NCI-H69 (cell line): ENCODE data around the gene F2RL3.
"Not testable (repeated sequence)": the region's sequence is repeated elsewhere in the genome, so short reads cannot be mapped to it uniquely, and the experiment has no call there.

Source experiments
- DNase-seq: peaks from one replicate; lab custom pipeline; 2025; lab: John Stamatoyannopoulos, UW

F2RL3 gene

DNA sequence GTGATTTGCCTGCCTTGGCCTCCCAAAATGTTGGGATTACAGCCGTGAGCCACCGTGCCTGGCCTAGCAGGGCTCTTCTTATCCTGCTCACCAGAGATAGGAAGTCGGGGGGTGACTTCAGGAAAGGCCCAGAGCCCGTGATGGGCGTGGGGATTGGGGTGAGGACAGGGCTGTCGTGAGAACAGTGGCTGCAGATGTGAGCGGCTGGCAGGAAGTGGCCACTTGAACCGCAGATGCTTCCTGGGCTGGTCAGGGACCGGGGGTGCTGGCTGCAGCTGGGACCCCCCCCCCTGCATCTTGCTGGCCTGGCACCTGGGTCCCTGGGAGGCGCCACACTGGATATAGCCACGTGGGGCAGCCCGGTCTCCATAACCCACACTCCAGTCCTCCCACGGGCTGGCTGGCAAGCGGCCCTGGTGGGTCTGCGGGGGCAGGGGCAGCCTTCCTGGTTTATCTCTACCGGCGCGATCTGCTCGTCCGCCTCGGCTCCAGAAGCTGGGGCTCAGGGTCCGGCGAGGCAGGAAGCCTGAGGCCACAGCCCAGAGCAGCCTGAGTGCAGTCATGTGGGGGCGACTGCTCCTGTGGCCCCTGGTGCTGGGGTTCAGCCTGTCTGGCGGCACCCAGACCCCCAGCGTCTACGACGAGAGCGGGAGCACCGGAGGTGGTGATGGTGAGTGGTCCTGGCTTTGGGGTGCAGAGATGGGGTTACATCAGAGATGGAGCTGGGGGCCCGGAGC is at the start of gene F2RL3:
F2RL3 (plus strand) TSS at position 371 of the 737 bp plus-strand sequence; CDS start at position 562, 191 bp downstream.
- DNase-seq, result no peak

DNA sequence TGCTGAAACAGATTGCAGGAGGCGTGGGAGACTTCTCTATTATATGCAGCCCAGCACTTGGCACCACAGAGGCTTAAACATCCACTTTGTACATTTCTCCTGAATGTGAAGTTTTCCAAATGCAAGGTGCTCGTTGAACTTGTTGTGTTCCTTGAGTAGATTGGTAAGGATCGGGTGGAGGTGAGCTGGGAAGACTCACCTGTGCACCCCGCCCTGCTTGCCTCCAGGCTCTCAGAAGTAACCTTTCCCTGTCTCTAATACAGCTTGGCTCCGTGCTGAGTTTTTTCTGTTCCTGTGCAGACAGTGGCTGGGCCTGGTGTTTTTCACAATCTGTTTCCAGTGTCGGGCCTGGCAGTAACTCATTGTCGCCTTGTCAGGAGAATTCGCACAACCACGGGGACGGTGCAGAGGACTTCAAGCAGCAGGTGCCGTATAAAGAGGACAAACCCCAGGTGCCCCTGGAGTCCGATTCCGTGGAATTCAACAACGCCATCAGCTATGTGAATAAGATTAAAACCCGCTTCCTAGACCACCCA is 47.3 kb upstream of the F2RL3 start:
- DNase-seq, result no peak

DNA sequence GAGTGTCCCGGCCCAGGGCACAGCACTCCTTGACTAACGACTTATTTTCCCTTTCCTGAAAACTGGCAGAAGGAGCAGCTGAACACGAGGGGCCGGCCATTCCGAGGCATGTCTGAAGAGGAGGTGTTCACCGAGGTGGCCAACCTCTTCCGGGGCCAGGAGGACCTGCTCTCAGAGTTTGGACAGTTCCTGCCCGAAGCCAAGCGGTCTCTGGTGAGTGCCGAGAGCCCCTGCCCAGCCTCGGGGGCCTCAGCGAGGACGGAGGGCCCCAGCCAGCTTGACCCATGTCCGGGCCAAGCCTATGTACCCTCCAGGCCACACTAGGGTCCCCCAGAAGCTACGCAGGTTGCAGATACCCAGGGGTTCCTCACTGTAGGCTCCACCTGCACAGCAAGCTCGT is 41.9 kb upstream of the F2RL3 start:
- DNase-seq, result no peak

DNA sequence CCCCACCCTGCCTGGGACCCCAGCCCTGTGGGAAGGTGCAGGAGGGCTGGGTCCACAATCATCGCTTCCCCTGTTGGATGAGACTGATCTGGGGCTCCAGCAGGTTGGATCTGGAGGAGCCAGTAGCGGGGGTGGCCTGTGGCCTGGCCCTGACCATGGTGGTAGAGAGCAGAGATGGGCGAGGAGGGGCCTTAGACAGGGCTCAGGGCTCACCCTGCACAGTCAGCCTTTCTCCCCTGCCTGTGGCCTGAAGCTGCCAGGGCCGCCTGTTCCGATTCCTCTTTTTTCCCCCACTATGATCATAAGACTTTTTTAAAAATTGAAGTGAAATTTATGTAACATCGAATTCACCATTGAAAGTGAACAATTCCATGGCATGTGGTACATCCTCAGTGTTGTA is 41.4 kb upstream of the F2RL3 start:
- DNase-seq, result no peak

DNA sequence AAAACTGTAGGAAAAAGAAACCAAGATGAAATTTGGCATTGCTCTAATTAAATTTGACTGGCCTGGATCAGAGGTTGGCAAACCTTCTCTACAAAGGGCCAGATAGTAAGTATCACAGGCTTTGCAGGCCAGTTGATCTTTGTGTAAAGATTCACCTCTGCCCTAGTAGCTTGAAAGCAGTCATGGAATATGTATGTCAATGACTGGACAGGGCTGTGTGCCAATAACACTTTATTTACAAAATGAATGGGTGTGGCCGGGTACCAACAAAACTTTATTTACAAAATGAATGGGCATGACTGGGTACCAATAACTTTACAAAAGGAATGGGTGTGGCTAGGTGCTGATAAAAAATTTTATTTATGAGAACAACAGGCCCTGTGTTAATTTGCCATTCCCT is 39.6 kb upstream of the F2RL3 start:
- DNase-seq, result peak; percentile 16

DNA sequence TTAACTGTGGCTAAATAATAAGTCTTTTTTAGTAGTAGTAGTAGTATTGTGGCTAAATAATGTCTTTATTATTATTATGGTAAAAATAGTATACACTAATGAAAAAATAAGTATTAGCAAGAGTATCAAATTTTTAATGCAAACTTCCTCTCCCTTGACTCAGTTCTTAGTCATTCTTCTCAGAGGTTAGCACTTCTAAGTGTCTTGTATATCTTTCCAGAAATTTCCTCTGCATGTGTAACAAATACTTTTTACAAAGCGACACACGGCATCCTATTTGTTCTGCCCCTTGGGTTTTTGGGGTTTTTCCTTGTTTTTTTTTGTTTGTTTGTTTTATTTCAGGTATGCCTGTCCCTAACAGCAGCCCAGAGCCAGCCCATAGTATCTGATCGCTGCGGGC is 38.7 kb upstream of the F2RL3 start:
- no peak for DNase-seq

DNA sequence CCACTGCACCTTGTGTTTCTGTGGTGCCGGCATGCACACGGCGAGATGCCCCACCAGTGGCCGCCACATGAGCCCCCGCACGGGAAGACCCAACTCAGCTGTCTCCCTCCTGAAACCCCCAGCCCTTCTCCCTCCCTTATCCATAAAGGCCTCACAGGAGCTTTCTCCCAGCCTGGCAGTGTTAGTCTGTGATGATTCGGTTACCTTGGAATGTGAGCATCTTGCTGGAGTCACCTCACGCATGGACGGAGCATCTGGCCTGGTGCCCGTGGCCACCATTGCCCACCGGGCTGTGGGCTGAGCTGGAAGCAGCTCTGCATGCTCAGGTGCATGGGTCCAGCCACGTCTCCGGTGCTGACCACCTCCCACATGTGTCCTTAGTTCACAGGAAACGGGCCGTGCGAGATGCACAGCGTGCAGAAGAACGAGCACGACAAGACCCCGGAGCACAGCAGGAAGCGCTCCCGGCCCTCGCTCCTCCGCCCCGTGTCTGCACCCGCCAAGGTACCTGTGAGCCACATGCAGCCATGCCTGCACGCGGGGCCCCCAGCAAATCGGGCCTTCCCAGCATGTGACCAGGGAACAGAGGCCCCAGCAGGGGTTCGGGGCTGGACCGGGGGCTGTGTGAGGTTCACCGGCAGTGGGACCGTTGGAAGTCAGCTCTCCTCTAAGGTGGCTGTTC is 37.6 kb upstream of the F2RL3 start:
- DNase-seq, result no peak

DNA sequence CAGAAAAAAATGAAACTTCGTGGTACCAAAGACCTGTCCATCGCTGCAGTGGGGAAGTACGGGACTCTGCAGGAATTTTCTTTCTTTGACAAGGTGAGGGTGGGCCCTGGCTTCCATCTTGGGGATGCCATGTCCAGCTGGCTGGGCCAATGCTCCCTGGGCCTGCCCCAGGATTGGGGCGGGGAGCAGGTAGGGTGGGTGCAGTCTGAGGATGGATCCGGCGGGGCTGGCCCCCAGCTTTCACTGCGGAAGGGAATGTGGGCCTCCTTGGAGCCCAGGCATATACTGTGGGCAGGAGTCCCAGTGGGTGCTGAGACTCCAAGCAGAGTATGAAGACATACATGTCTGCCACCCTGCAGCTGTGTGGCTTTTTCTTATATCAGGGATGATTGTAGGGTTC is 35.7 kb upstream of the F2RL3 start:
- DNase-seq, result no peak

DNA sequence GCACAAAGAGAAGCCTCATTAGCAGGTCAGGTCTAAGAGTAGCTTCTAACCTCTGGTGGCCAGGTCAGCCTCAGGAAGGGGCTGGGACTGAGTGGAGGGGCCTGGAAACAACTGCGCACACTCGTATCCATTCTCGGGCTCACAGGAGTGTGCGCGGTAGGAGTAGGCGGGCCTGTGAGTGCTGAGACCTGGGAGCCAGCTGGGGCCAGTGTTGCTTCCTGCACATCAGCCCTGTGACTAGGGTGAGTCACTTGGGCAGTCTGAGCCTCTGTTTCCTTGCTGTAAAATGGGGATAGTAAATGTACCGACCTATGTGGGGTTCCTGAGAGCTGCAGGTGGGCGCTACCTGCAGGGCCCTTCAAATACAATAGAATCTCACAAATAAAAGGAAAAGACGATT is 32.7 kb upstream of the F2RL3 start:
- DNase-seq, result no peak

DNA sequence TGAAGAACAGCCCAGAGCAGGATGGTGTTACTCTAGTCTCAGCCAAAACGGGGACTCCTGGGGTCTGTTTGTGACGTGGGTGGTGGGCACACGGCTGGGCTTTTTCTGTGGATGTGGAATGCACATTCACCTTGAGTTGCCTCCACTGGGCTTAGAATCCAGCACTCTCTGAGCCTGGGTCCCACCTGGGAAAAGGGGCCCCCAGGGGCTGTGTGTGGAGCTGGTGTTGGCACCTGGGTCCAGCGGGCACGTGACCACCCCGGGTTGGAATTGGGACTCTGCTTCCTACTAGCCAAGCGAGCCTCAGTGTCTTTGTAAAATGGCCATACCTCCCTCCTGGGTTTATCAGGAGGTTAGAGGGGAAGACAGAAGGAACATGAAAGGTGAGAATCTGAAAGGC is 29.2 kb upstream of the F2RL3 start:
- no peak for DNase-seq

DNA sequence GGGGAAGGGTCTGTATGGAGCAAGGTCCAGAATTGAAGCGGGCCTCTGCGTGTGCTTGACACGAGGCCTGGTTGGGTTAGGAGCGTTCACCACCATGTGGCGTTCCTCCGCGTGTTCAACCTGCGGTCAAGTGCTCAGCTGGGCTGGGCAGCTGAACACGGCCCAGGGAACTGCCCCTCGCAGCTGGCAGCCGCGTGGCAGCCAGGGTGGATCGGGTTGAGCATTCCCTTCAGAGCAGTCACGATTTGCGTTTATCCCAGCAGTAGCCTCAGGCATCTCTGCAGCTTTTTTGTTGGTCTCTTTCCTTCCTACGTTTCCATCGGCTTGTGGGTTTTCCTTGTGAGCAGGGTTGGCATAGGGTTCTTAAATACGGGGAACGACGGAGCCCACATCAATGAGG is 28.7 kb upstream of the F2RL3 start:
- no peak for DNase-seq

DNA sequence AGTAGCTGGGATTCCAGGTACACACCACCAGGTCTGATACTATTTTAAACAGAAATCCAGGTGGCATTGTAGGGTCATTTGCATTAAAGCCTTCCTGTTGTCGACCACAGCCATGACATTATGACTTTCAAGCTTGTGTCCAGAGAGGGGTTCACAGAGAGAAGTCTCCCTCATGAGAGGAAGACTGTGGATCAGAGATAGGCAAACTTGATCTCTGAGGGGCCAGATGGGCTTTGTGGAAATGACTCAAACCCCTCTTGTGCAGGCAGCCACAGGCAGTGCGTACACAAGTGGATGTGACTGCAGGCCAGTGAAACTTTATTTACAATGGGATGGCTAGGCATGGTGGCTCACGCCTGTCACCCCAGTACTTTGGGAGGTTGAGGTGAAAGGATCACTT is 27.8 kb upstream of the F2RL3 start:
- DNase-seq, result no peak

DNA sequence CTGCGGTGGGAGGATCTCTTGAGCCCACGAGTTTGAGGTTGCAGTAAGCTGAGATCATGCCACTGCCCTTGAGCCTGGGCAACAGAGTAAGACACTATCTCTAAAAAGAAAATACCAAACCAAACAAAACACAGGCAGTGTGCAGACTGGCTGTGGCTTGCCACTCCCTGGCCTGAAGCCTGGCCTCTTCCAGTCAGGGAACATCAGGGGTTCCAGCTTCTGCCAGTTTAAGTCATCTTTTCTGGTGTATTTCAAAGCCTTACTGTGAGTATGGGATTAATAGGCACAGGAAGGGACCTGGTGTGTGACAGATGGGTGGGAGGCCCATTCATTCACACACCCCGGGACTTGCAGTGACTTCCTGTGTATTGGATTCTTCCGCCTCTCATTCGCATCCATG is 27.0 kb upstream of the F2RL3 start:
- DNase-seq, result peak; percentile 15

DNA sequence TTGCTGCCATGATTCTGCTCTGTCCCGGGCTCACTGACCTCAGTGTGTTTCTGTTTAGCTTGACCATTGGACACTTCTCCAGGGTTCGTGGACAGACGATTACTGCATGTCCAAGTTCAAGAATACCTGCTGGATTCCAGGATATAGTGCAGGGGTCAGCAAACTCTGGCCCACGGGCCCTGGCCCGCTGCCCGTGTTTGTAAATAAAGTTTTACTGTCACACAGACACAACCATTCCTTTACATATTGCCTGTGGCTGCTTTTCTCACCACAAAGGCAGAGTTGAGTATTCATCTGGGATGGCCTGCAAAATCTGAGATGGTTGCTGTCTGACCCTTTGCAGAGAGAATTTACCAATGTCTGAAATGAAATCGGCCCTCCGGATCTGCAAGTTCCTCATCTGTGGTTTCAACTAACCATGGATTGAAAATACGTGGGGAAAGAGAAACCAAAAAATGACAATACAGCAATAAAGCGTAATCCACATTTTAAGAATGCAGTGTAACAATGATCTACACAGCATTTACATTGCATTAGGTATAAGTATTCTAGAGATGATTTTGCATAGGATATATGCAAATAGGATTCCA is 25.9 kb upstream of the F2RL3 start:
- no peak for DNase-seq

DNA sequence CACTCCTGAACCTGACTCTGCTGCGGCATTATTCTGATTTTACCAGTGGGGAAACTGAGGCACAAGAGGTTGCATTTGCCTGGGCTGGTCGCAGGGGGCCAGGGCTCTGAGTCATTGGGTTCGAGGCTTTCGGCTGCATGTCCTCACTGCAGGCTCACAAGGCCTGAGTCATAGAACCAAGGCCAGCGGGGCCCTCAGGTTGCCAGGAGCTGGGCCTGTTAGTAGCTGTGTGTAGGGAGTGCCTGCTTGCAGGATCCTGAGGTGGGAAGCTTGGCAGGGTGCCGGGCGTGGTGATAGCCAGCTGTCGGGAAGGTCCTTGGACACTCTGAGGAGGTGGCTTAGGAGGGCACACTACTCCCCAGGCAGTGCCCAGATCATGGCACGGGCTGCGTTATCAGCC is 21.6 kb upstream of the F2RL3 start:
- DNase-seq, result no peak

DNA sequence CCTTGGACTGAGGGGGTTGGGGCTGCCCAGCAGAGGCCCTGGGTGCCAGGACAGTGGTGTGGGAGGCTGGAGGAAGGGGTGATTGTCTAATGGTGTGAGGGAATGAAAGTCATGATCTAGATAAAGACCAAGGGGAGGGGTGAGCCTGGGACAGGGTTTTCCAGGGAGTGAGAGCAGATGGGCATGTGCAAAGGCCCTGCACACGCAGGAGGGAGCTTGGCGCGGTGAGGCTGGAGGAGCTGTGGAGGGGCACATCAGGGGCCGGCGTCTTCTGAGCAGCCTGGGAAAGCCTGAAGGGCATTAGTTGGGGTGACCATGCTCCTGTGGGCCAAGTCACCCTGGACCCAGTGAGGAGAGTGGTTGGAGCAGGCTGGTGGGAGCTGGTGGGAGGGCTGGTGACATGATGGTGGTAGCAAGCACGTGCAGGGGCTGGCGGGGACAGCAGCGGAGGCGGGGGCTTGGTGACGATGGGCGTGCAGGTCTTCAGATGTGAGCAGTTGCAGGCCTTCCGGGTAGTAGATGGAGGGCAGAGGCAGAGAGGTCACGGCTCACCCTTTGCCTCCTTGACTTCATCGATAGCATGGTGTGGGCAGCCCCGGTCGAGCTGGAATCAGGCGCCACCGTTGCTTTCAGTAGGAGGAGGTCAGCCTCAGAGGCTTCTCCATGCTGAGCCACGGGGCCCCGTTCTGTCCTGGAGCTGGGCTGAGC is 20.2 kb upstream of the F2RL3 start:
- no peak for DNase-seq

DNA sequence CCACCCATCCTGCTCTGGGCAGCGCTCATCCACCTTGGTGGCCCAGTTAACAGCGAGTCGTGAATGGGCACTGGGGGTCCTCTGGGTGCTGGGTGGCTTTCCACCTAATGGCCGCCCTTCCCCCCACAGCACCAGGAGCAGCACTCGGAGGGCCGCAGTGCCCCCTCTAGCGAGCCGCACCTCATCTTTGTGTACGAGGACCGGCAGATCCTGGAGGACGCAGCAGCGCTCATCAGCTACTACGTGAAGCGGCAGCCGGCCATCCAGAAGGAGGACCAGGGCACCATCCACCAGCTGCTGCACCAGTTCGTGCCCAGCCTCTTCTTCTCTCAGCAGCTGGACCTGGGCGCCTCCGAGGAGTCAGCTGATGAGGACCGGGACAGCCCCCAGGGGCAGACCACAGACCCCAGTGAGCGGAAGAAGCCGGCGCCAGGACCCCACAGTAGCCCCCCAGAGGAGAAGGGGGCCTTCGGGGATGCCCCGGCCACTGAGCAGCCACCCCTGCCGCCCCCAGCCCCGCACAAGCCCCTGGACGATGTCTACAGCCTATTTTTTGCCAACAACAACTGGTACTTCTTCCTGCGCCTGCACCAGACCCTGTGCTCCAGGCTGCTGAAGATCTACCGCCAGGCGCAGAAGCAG is 19.3 kb upstream of the F2RL3 start:
- no peak for DNase-seq

DNA sequence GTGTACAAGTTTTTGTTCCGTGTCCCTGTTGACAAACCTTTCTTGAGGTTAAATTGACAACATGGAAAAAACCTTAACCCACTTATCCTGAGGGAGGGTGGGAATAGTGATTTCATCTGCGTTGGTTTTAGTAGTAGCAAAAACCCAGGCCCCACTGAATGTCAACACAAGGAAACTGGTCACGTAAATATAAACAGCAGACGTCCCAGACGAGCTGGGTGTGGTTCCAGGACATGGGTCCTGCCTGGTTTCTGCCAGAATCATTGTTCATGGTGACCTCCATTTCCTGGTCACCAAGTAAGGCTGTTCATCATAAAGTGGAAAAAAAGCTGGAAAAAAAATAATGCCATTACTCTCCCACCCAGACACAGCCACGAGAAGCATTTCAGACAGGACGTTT is 16.9 kb upstream of the F2RL3 start:
- no peak for DNase-seq

DNA sequence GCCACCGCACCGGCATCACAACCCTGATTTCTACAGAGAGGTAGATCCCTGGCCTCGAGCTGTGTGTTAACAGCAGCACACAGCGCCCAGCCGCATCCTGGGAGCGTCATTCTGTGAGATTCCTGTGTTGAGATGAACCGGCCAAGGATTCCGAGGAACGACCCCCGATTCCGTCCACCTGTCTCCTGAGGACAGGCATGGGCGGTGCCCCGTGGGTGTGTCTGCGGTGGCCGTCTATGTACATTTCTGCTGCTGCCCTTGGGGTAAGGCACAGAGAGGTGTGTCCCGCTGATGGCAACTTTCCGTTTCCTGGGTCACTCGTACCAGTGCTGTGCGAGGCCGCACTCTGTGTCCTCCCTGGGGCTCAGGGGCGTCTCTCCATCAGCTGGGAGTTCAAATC is 16.1 kb upstream of the F2RL3 start:
- DNase-seq, result no peak

DNA sequence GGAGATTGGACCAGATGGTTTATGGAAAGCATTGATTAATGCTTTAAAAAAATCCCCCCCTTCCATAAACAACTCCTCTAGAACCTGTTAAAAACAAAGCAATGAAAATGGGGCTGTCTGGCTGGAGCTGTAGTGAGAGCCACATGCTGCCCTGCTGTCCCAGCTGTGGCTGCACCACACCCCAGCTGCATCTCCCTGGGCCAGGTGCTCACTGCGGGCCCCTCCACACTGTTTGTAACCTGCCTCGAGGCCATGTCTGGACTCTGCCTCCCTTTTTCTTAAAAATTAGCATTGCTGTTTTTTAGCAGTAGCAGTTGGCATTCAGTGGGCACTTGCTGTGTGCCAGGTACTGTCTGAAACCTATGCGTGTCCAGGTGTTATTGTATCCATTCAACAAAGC is 15.2 kb upstream of the F2RL3 start:
- peak; percentile 81 for DNase-seq

DNA sequence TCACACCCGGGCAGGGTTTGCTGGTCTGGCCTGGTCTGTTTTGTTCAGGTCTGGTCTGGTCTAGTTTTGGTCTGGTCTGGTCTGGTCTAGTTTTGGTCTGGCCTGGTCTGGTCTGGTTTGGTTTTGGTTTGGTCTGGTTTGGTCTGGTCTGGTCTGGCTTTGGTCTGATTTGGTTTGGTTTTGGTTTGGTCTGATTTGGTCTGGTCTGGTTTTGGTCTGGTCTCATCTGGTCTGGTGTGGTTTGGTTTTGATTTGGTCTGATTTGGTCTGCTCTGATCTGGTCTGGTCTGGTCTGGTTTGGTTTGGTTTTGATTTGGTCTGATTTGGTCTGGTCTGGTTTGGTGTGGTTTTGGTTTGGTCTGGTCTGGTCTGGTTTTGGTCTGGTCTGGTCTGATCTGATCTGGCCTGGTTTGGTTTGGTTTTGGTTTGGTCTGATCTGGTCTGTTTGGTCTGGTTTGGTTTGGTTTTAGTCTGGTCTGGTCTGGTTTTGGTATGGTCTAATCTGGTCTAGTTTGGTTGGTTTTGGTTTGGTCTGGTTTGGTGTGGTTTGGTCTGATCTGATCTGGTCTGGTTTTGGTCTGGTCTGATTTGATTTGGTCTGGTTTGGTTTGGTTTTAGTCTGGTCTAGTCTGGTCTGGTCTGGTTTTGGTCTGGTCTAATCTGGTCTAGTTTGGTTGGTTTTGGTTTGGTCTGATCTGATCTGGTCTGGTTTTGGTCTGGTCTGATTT is 14.4 kb upstream of the F2RL3 start:
- DNase-seq, result no peak

DNA sequence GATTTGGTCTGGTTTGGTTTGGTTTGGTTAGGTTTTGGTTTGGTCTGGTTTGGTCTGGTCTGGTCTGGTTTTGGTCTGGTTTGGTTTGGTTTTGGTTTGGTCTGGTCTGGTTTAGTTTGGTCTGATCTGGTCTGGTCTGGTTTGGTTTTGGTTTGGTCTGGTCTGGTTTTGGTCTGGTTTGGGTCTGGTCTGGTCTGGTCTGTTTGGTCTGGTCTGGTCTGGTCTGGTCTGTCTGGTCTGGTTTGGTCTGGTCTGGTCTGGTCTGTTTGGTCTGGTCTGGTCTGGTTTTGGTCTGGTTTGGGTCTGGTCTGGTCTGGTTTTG is 13.9 kb upstream of the F2RL3 start:
- not testable (repeated sequence) for DNase-seq
